CD4-positive, alpha-beta T cell treated with Interleukin-2 at 100 ng/mL for 4 hours (primary cell): ENCODE measurements around the gene OVAAL.
"Not testable (repeated sequence)": the region's sequence is repeated elsewhere in the genome, so short reads cannot be mapped to it uniquely, and the experiment has no call there.

Source experiments
- DNase-seq: peaks from one replicate; pipeline ENCODE4 v3.0.0-alpha.2; 2020; ENCODE audit warnings: low spot score

Gene OVAAL

GRCh38 chr1:180540697-180541594 is 17.8 kb upstream of the OVAAL start:
- DNase-seq = no peak

GRCh38 chr1:180542113-180542837 is 16.5 kb upstream of the OVAAL start:
- no peak for DNase-seq

- DNase-seq = no peak
These were observed 16.0 kb upstream of the OVAAL start for GRCh38 chr1:180542838-180543145.

GRCh38 chr1:180544050-180544449 is 14.7 kb upstream of the OVAAL start:
- DNase-seq = no peak

- no peak for DNase-seq
These were observed 12.8 kb upstream of the OVAAL start for GRCh38 chr1:180545991-180546390.

- DNase-seq = no peak
These were observed 10.0 kb upstream of the OVAAL start for GRCh38 chr1:180548686-180549317.

- DNase-seq = not testable (repeated sequence)
These were observed 9.0 kb upstream of the OVAAL start for GRCh38 chr1:180549770-180550169.

- DNase-seq = no peak
These were observed 8.5 kb upstream of the OVAAL start for GRCh38 chr1:180550241-180550640.

- no peak for DNase-seq
These were observed 6.8 kb upstream of the OVAAL start for GRCh38 chr1:180551997-180552396.

GRCh38 chr1:180553046-180553445 is 5.7 kb upstream of the OVAAL start:
- DNase-seq = not testable (repeated sequence)

GRCh38 chr1:180555411-180555810 is 3.4 kb upstream of the OVAAL start:
- no peak for DNase-seq

GRCh38 chr1:180560200-180560867 is 1.6 kb downstream of the OVAAL start:
- no peak for DNase-seq

GRCh38 chr1:180560868-180561600 is 2.3 kb downstream of the OVAAL start:
- no peak for DNase-seq

- no peak for DNase-seq
These were observed 3.9 kb downstream of the OVAAL start for GRCh38 chr1:180562640-180563025.

GRCh38 chr1:180563026-180563827 is 4.5 kb downstream of the OVAAL start:
- no peak for DNase-seq

GRCh38 chr1:180565121-180565871 is 6.5 kb downstream of the OVAAL start:
- no peak for DNase-seq

- no peak for DNase-seq
These were observed 7.3 kb downstream of the OVAAL start for GRCh38 chr1:180566026-180566425.

- no peak for DNase-seq
These were observed 7.7 kb downstream of the OVAAL start for GRCh38 chr1:180566495-180566894.

GRCh38 chr1:180567654-180568053 is 8.9 kb downstream of the OVAAL start:
- DNase-seq = no peak

- DNase-seq = no peak
These were observed 9.4 kb downstream of the OVAAL start for GRCh38 chr1:180568184-180568583.
